Tongue (tissue), 2 donors: ENCODE measurements around the gene MFN1. TPM values are rescaled to one million over a fixed set of nuclear protein-coding genes. Genes with fewer than 3 reads are reported as not detected.
"Not testable (repeated sequence)": the region's sequence is repeated elsewhere in the genome, so short reads cannot be mapped to it uniquely, and the experiment has no call there.

Experiments used
- DNase-seq: peaks from one replicate; pipeline ENCODE4 v3.0.0-alpha.2; 2015
- total RNA-seq: library from RNA; depleted of rRNA; stranded (reverse); fragments of >200 nt; gene quantifications from one replicate; pipeline ENCODE4 v1.2.3, GENCODE V29; 2014

MFN1 gene
- 63.6 TPM for total RNA-seq

DNA sequence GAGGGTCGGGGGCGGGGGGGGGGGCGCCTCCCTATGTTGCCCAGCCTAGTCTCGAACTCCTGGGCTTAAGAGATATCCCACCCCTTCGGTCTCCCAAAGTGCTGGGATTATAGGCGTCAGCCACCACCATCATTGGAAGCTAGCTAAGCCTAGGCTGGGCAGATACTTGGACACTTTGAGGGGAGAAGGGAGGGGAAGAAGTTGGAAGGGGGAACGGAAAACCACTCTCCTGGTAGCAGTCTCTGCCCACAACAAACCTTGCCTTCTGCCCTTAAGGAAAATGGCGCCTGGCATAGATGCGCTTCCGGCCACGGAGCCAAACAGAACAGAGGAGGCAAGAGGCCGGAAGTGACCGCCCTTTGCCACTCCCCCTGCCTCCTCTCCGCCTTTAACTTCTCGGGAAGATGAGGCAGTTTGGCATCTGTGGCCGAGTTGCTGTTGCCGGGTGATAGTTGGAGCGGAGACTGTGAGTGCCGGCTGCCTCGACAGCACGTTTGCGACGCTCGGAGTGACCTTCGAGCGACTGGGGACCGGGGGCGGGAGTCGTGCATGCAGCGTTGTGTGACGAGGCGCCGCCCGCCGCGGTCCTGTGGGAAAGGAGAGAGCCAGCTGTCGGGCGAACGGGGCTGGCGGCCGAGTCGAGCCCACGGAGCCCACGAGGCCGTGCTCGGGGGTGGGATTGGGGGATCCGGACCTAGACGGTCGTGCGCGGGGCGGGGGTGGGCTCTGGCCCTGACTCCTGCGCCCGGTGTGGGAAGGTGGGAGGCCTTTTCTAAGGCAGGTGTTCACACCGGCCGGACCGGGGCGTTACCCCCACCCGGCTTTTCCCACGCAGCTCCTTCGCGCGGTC lies at the start of gene MFN1:
Gene MFN1 (plus strand): TSS at position 365 of the 850 bp plus-strand sequence. CDS start 1,143 bp downstream, outside the sequence.
- DNase-seq = peak; percentile 99

DNA sequence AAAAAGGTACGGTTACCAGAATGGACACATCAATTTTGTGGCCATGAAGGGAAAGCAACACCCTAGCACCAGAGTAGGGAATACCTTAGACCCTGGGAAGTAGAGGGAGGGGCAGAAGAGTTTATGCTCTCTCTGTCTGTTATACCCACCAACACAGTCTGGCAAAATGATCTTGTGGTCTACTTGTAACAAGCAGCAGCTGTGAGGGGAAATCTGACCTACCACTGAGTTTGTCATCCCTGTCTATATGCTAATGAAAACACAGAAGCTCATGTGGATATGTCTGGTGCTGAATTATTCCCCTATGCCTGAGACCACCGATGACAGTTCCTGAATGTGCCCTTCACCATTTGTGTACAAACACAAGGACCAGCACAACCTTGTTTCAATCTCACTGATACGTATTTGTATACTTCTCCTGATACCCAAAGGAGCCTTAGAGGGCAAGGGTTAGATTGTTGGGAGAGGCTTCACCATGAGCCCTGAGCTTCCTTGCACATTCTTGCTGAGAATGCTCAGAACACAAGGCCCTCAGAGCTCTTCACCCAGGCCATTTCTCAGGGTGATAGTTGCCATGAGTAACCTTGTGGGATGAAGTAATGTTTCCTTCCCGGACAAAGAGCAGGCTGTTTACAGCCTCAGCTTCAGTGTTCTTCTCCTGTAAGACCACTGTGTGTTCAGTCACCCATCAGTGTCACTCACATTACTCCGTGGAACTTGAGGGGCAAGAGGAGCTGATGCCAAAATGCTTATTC lies 49.4 kb upstream of the MFN1 start:
- peak; percentile 20 for DNase-seq

DNA sequence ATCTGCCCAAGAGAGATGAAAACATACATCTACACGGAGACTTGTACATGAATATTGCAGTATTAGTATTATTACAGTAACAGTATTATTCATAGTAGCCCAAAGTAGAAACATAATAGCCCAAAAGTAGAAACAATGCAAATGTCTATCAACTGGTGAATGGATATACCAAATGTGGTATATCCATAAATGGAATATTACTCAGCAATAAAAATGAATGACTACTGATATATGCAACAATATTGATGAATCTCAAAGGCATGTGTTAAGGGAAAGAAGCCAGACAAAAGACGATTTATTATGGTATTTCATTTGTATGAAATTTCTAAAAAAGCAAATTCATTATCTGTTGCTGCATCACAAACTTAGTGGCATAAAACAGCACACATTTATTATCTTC lies 48.2 kb upstream of the MFN1 start:
- no peak for DNase-seq

DNA sequence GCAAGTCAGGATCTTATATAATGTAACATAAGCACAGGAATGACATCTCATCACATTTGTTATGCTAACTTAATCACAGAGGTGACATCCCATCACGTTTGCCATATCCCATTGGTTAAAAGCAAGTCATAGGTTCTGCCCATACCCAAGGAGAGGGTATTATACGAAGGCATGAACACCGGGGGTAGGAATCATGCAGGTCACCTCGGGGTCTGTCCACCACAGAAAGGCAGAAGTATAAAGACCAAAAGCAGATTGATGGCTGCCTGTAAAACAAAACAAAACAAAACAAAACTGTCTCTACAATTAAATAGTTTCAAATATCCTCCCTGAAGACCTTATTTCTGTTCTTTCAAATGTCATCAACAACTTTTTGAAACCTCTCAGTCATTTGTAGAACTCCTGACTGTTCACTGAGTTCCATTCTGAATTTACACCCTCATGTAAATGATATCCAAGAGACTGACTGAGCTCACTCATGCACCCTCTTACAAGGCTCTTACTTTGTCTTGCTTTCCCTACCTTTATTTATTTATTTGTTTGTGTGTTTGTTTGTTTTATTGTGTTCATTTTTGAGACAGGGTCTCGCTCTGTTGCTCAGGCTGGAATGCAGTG lies 47.4 kb upstream of the MFN1 start:
- no peak for DNase-seq

DNA sequence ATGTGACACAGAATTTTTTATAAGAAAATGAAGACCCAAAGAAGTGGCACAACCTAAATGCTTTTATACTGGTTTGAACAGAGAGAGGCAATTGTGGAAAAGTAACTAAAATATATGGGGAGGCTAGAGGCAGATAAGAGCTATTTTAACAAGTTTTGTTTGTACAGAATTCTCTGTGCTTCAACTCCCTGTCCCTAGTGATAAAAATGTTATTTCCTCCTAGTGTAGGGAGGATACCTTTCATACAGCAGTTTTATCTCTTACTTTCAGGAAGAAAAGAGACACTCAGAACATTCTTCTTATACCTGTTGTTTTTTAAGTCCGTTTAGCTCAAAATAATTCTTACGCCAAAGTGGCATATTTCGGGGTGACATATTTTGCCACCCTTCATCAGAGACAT lies 45.9 kb upstream of the MFN1 start:
- no peak for DNase-seq

DNA sequence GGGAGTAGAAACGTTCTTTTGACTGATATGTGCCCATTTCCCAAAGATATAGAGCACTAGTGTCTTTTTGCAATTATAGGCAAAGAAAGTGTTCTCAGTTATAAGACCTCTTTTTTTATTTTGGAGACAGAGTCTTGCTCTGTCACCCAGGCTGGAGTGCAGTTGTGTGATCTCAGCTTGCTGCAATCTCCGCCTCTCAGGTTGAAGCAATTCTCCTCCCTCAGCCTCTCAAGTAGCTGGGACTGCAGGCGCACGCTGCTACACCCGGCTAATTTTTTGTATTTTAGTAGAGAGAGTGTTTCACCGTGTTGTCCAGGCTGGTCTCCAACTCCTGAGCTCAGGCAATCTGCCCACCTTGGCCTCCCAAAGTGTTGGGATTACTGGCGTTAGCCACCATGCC lies 45.4 kb upstream of the MFN1 start:
- DNase-seq = no peak

DNA sequence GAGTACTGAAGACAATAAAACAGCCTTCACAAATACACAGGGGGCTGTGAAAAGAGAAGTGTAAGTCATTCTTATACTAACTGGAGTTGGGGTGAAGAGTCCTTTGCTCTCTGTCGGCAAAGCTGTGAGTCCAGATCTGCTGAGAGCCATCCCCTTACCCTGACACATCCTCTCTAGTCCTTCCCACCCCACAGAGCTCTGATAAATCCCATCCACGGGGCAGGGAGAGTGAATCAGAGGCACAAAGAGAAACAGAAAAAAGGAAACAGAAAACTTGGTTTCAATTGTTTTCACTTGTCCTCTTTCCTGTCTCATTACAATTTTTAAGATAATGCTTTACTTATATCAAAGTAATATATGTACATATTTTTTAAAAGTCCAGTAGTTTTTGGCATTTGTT lies 42.9 kb upstream of the MFN1 start:
- no peak for DNase-seq

DNA sequence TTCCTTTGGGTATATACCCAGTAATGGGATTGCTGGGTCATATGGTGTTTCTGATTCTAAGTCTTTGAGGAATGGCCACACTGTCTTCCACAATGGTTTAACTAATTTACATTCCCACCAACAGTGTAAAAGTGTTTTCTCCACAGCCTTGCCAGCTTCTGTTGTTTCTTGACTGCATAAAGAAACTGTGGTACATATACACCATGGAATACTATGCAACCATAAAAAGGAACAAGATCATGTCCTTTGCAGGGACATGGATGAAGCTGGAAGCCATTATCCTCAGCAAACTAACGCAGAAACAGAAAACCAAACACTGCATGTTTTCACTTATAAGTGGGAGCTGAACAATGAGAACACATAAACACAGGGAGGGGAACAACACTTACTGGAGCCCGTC lies 40.1 kb upstream of the MFN1 start:
- DNase-seq = not testable (repeated sequence)

DNA sequence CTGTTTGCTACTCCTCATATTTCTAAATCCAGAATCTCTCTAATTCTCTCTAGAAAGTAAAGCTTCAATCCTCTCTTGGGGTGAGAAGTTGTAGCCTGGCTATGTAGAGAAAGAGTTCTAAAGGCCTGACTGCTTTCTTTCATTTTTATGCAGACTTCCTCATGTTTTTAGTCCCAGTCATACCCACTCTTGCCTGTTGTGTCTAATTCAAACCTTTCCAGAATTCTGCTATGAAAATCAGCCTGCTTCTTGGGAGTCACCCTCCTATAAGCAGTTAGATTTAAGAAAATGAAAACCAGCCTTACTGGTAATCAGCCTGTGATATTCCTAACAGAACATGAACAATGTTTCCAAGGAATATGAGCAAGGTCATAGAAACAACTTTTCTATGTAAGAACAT lies 39.5 kb upstream of the MFN1 start:
- no peak for DNase-seq

DNA sequence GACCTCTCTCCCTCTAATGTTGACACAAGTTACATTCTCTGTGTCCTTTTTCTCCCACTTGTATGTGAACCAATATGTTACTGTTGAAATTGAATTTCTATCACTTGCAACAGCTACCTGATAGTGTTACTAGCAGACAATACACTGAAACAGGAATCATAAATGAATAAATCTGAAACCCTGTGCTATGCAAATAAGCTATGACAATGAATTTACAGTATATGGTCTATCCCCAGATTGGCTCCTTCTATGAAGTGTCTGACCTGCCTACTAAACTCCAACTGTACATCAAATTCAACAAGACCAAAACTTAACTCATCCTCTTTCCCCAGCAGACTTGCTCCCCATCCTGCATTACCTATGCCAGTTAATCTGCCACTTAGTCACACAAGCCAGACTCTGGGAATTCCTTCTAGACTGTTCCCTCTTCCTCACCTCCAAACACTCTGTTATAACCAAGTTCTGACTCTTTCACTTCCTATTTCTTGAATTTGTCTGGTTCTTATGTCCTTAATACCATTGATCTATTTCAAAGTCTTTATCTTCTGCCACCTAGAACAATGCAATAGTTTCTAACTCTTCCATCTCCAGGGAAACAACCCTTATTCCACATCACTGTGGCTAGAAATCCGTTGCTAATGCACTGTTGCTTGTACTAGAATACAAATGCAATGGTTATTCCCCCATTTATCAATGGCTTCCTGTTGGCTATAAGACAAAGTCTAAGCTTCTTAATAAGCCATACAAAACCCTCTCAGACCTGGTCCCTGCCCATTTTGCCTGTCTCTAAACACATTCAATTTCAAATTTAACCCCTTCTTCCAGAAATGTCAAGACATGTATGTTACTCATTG lies 38.1 kb upstream of the MFN1 start:
- no peak for DNase-seq

DNA sequence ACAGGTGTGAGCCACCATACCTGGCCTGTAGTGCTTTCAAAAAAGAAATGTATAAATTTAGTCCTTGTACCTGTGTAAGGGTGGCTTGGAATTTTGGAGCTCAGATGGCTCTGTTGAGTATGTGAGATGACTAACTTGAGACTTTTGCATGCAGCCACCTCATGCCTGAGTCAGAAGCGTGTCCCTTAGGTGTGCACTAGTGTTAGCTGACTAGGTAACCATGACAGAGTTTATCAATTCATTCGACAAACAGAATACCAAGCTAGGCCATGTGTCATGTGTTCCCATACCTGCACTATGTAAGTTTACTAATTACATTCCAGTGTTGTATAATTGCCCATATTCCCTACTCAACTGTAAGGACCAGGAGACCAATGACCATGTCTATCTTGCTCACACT lies 28.6 kb upstream of the MFN1 start:
- no peak for DNase-seq

DNA sequence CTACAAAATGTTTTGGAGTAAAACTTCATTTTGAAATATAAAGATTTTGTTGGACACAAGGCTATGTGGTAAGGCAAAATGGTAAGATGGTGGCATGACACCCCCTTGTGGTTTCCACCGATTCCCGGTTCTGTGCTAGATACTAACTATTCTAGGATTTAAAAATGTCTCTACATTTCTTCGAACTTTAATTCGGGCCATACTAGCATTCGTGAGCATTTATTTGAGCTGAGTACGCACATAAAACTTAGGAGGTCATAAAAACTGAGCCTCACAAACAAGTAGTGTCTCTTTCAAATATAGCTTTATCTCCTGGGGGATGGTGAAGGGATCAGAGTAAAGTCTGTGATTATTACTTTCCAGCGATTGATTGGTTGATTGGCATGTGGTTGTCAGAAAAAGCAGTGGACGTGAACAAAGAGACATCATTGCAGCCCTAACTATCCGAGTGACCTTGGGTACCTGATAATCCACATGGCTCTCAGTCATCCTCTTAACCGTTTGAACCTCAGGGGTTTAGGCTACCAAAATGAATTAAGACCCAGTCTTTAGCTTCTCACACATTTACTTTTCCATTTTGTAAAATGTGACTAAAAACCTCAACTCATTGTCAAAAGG lies 25.7 kb upstream of the MFN1 start:
- DNase-seq = peak; percentile 63

DNA sequence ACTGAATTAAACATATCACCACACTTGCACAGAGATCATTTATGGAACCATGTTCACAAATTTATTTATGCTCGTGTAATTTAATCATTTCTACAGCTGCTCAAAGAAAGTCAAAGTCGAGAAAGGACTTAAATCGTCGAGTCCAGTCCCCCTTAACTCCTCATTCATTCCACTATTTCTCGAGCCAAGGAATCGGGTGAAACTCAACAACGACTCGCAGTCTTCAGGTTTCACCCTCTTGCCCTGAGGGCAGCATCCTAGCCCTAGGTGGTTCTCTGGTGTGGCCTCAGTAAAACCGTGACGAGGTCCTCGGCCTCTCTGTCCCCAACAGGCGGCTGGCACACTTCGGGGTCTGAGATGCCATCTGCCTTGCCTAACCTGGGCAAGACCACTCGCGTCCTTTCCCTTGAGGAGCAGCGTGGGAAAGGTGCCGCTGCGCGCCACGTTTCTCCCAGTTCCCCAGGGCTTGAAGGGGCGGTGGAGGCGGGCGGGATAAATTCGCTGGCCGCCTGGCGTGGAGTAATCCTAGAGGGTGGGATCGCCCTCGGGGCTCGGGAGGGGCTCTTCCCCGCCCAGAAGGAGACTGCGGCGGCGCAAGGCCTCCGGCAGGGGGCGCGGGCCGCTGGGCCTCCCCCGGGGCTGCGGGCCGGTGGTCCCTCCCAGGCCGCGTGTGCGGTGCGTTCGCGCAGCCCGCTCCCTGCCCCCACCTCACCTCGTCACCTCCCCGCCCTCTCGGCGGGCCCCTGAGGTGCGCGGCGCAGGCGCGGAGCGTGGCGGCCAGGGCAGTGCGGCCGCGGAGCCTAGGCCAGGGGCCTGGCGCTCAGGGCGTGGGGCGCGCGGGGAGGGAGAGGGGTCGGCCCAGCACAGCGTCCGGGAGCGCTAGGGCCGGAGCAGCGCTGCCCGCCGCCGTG lies 25.0 kb upstream of the MFN1 start, which contains the start of gene ZNF639:
Gene ZNF639 (plus strand): TSS at position 746 of the 911 bp plus-strand sequence. CDS start 5,263 bp downstream, outside the sequence.
- DNase-seq = peak; percentile 94

DNA sequence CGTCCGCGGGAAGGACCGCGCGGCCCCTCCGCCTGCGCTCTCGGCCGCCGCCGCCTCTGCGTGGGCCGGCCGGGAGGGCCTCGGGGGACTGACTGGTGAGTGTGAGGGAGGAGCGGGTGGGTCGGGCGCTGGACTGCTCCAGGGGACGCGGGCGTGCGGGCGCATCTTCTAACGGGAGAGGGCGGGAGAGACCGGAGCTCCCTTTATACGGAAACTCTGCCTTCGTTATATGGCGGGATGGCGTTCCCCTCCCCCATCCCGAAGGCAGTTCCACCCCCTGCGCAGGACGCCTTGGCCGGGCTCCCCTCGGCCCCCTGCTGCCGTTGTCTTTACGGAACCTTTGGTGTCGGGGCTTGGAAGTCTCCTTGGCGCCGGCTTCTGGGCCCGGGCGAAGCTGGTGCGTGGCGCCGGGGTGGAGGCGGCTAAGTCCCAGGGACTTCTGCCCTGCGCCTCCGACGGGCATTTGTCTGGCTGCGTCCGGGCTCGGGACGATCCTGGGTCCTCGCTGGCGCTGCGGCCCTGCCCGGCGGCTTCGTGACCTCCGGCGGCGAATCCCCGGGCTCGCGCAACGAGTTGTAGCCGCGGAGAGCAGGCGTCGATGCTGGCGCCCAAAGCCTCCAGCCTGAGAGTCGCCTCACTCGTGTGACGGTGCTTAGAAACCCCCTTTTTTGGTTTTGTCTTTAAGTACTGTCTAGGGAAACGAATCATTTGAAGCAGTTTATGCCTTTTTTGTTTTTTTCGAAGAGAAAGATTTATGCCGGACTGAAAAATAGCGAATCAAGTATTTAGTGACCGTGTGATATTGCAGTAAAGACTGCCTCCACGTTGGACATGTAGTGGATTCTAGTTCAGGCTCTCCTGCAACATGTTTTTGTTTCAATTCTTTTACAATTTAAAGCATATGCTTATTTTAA lies 24.1 kb upstream of the MFN1 start:
- DNase-seq = peak; percentile 84

DNA sequence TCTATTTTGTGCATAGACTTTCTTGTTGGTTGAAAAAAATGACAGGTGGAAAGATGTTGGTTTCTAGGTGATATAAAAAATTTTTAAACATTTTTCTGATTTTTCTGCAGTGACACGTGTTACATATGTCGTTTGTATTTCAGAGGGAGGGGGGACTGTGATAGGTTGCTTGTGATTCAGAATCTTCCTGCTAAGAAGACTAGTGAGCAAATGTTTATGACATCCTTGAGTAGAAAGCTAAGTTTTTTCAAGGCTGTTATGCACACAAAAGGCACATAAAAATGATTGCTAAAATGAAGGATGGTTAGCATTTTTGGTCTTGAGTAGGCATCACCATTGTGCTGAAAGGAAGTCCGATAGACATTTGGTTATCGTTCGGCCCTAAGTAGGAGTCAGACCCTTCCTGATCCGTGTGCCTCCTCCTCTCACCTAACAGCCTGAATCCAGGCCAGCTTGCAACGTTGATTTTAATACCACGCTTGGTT lies 23.2 kb upstream of the MFN1 start:
- DNase-seq = peak; percentile 39

DNA sequence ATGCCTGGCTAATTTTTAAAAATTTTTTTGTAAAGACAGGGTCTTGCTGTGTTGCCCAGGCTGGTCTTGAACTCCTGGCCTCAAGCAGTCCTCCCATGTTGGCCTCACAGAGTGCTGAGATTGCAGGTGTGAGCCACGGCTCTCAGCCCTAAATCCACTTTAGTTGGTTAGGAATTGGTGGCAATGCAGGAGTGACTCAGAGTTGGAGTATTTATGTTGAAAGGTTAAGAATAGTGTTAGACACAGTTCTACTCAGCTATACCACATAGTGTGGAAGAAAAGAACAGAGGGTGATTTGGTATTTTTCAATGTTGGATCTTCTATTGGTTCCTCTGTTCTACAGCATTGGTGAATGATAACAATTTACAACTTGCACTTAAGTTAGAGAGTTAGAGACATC lies 17.1 kb upstream of the MFN1 start:
- DNase-seq = no peak

DNA sequence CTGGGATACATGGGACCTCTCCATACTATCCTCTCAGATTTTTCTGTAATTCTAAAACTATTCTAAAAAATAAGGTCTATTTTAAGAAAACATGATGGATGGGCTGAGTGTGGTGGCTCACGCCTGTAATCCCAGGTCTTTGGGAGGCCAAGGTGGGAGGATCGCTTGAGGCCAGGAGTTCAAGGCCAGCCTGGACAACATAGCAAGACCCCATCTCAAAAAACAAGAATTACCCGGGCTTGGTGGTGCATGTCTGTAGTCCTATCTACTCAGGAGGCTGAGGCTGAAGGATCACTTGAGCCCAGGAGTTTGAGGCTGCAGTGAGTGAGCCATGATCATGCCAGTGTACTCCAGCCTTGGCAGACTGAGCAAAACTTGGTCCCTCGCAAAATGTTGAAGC lies 15.3 kb upstream of the MFN1 start:
- no peak for DNase-seq

DNA sequence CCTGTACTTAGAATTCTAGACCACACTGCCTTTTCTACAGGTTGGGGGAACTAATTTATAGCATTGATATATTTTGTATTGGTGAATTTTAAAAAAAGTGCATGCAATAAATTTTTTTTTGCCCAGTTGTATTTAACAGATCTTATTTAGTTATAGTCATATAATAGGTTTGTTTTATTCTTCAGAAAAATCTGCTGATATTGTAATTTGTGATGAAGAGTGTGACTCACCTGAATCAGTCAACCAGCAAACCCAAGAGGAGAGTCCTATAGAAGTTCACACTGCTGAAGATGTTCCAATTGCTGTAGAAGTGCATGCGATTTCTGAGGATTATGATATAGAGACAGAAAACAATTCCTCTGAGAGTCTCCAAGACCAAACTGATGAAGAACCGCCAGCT lies 14.4 kb upstream of the MFN1 start:
- no peak for DNase-seq

DNA sequence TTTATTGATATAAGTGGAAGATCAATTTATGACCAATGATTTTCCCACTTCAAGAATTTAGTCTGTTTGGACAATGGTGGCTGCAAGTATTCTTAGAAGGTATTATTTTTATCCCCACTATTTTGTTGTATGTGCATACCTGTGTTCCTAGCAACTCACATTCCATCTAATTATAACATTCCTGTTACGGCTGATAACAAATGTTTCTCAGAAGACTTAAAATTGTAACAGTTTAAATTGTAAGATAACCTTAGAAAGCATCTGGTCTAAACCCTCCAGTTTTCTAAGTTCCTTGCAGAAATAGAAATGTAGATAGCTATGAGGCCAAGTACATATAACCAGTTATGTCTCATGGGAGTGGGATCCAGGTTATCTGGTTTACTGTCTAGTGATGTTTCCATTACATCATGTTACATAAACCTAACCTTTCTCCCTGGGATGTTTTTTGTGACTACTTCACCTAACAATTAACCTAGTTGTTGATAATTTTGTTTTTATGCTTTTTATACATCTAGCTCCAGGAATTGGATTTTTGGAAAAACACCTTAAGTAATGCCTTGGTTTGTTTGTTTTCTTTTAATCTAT lies 11.1 kb upstream of the MFN1 start:
- no peak for DNase-seq
